ENCODE measurements around the gene PEG3. TPM values are rescaled to one million over a fixed set of nuclear protein-coding genes. Genes with fewer than 3 reads are reported as not detected.
A peak's percentile ranks its signal among the peaks of the same experiment; 100 is the strongest.

The PEG3 gene
- polyA plus RNA-seq, 1 donor (not counting 4 experiments of a cell fraction or from before 2014, with no cell fraction given) = 0.14 TPM

- H3K4me3 ChIP-seq (ENCODE audit: control insufficient read depth in 2 of 3, extremely low read depth in 1 of 3, insufficient read depth in 2 of 3, low read depth in 1 of 3, low read length in 3 of 3) = no peak overlapping the region
- H3K36me3 ChIP-seq (ENCODE audit: control insufficient read depth in 2 of 2, extremely low read depth in 1 of 2, insufficient read depth in 2 of 2, low read length in 2 of 2) = no peaks in the 10 kb centered on the region
- H3K4me2 ChIP-seq (ENCODE audit: control insufficient read depth, extremely low read depth, insufficient read depth, low read depth, low read length) = no peak overlapping the region
- dilution Hi-C loops (cut with MboI; ENCODE audit: extremely low pct_ligation_motif_present, low sequenced_read_pairs) = no loop called here
- H3K9ac ChIP-seq (ENCODE audit: control insufficient read depth, extremely low read depth, insufficient read depth, low read length) = no peak overlapping the region
- peaks cover 5% of the 10 kb centered on the region for H3K27me3 ChIP-seq (ENCODE audit: control insufficient read depth, extremely low read depth, insufficient read depth, low read length)
- no peak overlapping the region for H3K27ac ChIP-seq (ENCODE audit: control insufficient read depth, insufficient read depth, low read length)
- H3K4me1 ChIP-seq (ENCODE audit: control insufficient read depth, extremely low read depth, insufficient read depth, low read length) = no peaks in the 10 kb centered on the region
- H2AFZ ChIP-seq (ENCODE audit: control insufficient read depth, low read length) = peak overlapping the region; percentile 6
- H3K9me3 ChIP-seq (ENCODE audit: control insufficient read depth, low read depth, low read length) = peaks cover 11% of the 10 kb centered on the region
- DNase-seq (ENCODE audit: low read depth, low spot score) (no peak), FAIRE-seq (no peak)
- H4K20me1 ChIP-seq (ENCODE audit: control insufficient read depth, extremely low read depth, insufficient read depth, low read length) = no peaks in the 10 kb centered on the region
- H3K9me1 ChIP-seq (ENCODE audit: control insufficient read depth, extremely low read depth, insufficient read depth, low read length) = no peaks in the 10 kb centered on the region
- TF ChIP-seq CTCF (optimal IDR thresholded peaks at IDR 0.05 in 1 of 3, IDR thresholded peaks at IDR 0.05 in 1 of 3, conservative IDR thresholded peaks at IDR 0.05 in 1 of 3; ENCODE audit: extremely low read depth in 1 of 3, insufficient read depth in 2 of 3, low read length in 3 of 3) (peak in 1 of 3 experiments; percentile 34), EZH2 (IDR thresholded peaks at IDR 0.05; ENCODE audit: low read length) (no peak)
- no peaks in the 10 kb centered on the region for H3K79me2 ChIP-seq (ENCODE audit: control insufficient read depth, insufficient read depth, low read length)
Measured at GRCh38 chr19:56838024-56838908, 2.3 kb downstream of the PEG3 start.

DNA sequence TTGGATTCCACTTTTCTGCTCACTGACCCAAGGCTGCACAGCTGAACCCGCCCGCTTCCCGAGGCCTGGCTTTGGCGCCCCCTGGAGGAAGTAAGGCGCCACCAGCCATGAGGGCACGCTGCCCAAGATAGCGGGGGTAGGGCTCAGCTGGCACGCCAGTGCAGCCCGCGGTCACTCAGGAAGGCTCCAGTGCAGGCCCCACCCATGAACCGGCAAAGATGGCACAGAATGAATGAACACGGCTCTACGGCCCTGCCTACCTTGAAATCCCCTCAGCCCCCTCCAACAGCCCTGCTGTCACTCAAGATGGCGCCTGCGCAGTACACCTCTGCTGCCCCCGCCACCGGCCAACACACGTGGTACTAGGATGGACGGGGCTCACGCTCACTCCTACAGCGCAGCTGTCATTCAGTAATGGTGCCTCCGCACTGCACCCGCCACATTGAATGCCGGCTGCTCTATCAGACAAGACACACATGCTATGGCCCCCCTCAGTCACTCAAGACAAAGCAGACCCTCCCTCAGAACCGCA is 3.0 kb downstream of the PEG3 start:
- Histone ChIP-seq H3K4me1 (ENCODE audit: control insufficient read depth, extremely low read depth, insufficient read depth, low read length) (no peaks in the 10 kb centered on the region), H3K9me3 (ENCODE audit: control insufficient read depth, low read depth, low read length) (peaks cover 11% of the 10 kb centered on the region), H3K36me3 (ENCODE audit: control insufficient read depth in 2 of 2, extremely low read depth in 1 of 2, insufficient read depth in 2 of 2, low read length in 2 of 2) (no peaks in the 10 kb centered on the region), H3K27ac (ENCODE audit: control insufficient read depth, insufficient read depth, low read length) (no peak overlapping the region), H2AFZ (ENCODE audit: control insufficient read depth, low read length) (no peak overlapping the region), H4K20me1 (ENCODE audit: control insufficient read depth, extremely low read depth, insufficient read depth, low read length) (no peaks in the 10 kb centered on the region), H3K9me1 (ENCODE audit: control insufficient read depth, extremely low read depth, insufficient read depth, low read length) (no peaks in the 10 kb centered on the region), H3K4me2 (ENCODE audit: control insufficient read depth, extremely low read depth, insufficient read depth, low read depth, low read length) (no peak overlapping the region), H3K9ac (ENCODE audit: control insufficient read depth, extremely low read depth, insufficient read depth, low read length) (no peak overlapping the region), H3K27me3 (ENCODE audit: control insufficient read depth, extremely low read depth, insufficient read depth, low read length) (peaks cover 5% of the 10 kb centered on the region), H3K4me3 (ENCODE audit: control insufficient read depth in 2 of 3, extremely low read depth in 1 of 3, insufficient read depth in 2 of 3, low read depth in 1 of 3, low read length in 3 of 3) (no peak overlapping the region), H3K79me2 (ENCODE audit: control insufficient read depth, insufficient read depth, low read length) (no peaks in the 10 kb centered on the region)
- dilution Hi-C loops (cut with MboI; ENCODE audit: extremely low pct_ligation_motif_present, low sequenced_read_pairs) = no loop called here
- no peak for FAIRE-seq
- no peak for DNase-seq (ENCODE audit: low read depth, low spot score)
- TF ChIP-seq EZH2 (IDR thresholded peaks at IDR 0.05; ENCODE audit: low read length) (no peak), CTCF (optimal IDR thresholded peaks at IDR 0.05 in 1 of 3, IDR thresholded peaks at IDR 0.05 in 1 of 3, conservative IDR thresholded peaks at IDR 0.05 in 1 of 3; ENCODE audit: extremely low read depth in 1 of 3, insufficient read depth in 2 of 3, low read length in 3 of 3) (no peak)

All from keratinocyte (primary cell).